ENCODE measurements around the gene THEMIS2. TPM values are rescaled to one million over a fixed set of nuclear protein-coding genes. Genes with fewer than 3 reads are reported as not detected.
"Not testable (repeated sequence)": the region's sequence is repeated elsewhere in the genome, so short reads cannot be mapped to it uniquely, and the experiment has no call there.

The THEMIS2 gene
- total RNA-seq, 1 donor from 2014 or later, result 3.7 TPM

DNA sequence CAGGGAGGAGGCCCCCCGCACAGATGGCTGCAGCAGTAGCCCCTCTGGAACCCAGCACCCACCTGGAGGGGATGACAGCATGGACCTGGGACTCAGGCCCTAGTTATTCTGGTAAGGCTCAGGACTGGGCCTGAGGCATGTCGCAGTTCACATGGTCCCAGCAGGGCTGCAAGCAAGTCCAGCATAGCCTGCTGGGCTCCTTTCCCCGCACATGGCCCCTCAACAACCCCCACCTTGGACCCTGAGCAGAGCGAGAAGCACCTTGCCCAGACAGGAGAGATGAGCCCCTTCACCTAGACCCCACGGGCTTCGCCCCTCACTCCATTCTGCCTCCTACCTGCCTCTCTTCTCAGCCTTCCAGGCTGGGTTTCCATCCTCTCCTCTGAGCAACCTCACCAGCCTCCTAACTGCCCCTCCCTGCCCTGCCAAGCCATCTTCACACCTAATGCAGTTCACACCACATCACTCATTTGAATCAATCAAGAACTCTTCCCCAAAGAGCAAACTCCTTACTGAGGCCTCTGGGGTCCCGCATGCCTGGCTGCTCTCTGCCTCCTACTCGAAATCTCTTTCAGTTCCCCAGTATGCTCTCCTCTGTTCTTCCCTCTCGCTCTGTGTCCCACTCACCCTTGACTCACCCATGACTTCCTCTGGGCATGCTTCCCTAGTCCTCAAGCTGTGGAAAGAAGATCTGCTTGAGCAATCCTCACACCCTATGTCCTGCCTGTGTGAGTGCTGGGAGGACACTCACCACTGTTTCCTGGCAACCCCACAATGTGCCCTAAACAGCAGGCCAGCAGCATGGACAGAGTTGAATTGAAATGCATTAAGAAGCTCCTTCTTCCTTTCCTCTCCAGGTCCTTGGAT, 9.4 kb upstream of the THEMIS2 start:
- peak; percentile 67 for DNase-seq (ENCODE audit: low read depth, low spot score)

DNA sequence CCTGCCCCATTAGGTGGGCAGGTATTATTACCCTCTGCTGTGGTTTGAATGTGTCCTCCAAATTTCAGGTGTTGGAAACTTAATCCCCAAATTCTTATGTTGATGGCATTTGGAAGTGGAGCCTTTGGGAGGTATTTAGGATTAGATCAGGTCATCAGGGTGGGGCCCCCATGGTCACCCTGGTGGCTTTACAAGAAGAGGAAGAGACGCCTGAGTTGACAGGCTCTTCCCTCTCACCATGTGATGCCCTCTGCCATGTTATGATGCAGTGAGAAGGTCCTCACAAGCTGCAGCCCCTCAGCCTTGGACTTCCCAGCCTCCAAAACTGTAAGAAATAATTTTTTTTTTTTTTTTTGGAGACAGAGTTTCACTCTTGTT, 8.8 kb upstream of the THEMIS2 start:
- DNase-seq (ENCODE audit: low read depth, low spot score), result no peak

DNA sequence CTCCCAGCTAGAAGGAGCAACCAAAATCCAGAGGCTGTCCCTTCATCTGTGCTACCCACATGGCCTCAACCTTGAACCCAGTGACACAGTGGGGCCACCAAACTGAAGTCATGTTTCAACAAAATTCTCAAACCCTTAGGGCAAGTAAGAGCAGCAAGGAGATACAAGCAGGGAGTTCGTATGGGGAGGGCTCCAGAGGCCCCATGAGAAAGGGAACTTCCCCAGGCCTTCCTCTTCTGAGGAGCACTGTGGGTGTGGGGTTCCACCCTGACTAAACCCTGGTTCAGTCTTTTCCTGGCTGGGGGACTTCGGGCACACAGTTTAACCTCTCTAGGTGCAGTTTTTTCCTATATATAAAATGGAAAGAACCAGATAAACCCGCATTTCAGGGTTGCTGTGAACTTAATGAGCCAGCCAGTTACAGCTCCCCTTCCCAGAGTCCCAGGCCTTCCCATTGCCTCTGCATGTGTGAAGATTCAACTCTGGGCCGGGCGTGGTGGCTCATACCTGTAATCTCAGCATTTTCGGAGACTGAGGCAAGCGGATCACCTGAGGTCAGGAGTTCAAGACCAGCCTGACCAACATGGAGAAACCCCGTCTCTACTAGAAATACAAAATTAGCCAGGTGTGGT, 8.0 kb upstream of the THEMIS2 start:
- DNase-seq (ENCODE audit: low read depth, low spot score), result no peak

GRCh38 chr1:27865821-27866220, 6.5 kb upstream of the THEMIS2 start:
- no peak for DNase-seq (ENCODE audit: low read depth, low spot score)

DNA sequence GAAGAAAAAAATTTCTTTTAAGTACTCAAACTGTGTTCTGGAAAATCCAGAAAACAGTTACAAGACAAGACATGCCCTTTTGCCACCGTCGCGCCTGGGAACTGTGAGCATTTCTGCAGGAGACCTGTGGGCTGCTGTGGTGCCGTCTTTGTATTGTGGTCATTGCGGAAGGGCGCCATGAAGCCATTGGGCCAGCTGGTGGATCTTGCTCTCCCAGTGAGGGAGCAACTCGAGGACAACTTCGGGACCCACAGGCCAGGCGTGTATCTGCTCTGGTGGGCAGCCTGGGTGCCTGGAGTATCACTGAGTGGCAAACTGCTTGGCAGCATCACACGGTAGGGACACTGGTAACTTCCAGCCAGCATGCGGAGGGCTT, 3.8 kb upstream of the THEMIS2 start:
- DNase-seq (ENCODE audit: low read depth, low spot score), result no peak

DNA sequence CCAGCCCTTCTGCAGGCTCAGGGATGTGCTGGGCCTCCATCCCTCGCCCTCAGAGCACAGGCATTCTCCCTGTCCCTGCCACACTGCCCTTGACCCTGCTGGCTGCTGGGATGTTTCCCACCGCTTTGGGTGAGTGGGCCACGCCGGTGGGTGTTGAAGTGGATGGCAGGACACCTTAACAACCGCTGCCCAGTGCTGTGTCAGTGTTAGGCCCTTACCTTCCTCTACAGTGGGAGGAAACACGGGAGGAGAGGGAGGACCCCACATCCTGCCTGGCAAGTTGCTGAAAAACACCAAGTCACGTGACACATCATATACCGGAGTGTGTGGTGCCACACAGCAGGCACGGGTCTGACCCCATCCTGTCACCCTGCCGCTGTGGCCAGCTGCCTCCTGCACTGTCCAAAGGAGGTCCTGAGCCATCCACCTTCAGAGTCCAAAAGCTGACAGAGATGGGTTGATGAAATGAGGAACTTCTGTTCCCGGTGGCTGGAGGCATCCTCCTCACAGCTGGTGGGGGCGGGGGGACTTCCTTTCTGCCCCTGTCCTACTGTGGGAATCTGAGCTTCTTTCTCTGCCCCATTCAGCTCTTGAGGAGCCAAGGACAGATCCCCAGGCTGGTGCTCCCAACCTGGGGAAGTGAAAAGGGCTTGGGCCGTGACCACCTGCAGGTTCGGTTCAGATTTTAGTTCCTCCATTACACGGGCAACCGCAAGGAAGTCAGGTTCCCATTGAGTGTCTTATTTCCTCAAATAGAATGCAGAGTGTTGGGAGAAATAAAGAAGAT, 3.2 kb upstream of the THEMIS2 start:
- DNase-seq (ENCODE audit: low read depth, low spot score), result no peak

DNA sequence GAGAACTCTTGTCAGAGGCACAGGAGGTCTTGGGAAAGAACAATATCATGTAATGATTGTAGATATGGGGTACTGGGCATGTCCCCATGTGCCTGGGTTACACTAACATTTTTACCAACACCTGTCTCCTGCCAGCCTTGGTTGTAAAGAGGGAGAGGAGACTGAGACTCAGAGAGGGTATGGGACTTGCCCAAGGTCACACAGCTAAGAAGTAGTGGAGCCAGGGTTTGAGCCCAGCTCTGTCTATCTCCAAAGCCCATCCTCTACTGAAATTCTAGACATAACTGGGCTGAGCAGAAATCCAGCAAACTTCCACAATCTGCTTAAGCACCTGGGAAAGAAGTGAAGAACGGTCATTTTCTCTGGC, 2.6 kb upstream of the THEMIS2 start:
- no peak for DNase-seq (ENCODE audit: low read depth, low spot score)

DNA sequence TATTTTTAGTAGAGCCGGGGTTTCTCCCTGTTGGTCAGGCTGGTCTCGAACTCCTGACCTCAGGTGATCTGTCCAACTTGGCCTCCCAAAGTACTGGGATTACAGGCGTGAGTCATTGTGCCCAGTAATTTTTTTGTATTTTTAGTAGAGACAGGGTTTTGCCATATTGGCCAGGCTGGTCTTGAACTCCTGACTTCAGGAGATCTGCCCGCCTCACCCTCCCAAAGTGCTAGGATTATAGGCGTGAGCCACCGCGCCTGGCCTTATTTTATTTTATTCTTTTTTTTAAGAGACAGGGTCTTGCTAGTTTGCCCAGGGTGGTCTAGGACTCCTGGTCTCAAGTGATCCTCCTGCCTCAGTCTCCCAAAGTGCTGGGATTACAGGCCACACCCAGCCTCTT, 1.3 kb upstream of the THEMIS2 start:
- not testable (repeated sequence) for DNase-seq (ENCODE audit: low read depth, low spot score)

DNA sequence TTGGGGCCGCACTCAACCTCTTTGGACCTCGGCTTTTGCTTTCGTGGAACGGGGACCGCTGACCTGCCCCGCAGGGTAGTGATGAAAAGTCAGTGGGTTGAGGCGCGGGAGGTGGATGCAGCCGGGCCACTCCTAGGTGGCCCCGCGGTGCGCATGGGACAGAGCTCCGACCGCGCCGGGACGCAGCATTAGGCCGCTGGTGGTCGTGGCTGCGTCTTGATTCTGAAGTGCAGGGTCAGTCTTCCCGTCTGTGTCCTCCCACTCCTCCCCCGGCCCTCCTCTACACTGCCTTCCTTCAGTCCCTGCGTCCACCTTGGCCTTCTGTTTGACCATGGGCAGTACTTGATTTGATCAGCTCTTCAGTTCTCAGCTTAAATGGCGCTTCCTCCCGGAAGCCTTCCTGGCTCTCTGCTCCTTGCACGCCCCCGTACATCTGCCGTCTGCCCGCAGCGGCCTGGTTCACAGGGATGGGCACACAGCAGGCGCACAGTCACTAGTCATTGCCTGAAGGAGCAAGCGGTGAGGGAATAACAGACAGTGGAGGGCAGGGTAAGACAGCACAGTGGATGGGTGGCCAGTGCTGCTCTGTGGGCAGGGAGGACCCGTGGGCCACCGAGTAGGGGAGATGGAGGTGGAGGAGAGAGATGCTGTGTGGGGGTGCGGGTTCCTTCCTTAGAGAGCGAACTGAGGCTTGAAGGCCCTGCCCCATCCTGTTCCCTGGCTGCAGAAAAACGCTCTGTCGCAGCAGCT, 633 bp downstream of the THEMIS2 start:
- DNase-seq (ENCODE audit: low read depth, low spot score), result no peak

DNA sequence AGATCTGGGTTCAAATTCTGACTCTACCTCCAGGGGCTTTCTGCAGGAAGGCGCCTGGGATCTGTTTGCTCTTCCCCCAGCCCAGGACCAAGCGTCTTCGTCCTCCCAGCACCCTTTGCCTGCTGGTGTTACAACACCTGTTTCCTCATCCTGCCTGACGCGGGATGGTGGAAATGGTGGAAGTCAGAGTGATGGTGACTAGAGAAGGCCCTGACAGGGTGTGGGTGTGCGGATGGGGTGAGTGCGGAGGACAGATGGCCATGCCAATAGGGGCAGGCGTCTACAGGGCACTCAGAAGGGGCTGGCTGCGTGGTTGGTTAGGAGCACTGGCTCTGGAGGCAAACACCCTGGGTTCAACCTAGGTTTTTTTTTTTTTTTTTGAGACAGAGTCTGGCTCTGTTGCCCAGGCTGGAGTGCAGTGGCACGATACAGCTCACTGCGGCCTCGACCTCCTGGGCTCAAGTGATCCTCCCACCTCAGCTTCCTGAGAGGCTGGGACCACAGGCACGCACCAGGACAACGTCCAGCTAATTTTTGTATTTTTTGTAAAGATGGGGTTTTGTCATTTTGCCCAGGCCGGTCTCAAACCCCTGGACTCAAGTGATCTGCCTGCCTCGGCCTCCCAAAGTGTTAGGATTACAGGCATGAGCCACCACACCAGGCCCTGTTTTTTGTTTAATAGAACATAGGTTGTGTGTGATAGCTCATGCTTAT, 1.5 kb downstream of the THEMIS2 start:
- DNase-seq (ENCODE audit: low read depth, low spot score), result peak; percentile 11

DNA sequence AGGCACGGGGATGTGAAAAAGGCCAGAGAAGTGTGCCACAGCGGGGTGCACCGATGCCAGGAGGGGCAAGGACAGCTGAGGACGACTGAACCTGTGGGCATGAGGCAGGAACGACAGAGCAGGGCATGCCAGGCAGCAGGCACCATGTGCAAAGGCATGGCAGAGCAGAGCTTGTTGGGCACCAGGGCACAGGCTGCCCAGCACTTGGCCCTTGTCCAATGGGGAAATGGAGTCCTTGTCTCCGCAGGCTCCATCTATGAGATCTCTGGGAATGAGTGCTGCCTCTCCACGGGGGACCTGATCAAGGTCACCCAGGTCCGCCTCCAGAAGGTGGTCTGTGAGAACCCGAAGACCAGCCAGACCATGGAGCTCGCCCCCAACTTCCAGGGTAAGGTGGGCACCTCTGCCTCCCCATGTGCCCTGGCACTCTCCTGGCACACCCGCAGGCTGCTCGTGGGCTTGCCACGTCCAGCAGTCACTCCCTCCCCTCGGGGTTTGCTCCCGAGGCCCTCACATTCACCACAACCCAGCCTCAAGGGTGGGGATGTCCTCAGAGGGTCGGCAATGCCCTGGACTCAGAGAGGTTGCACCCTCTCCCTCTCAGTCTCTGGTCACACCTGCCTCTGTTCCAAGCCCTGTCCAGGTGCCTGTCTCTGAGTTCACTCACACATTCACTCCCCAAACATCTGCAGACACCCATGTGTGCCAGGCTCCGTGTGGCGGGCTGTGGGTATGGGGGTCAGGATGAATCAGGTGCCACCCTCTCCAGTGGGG, 4.2 kb downstream of the THEMIS2 start:
- DNase-seq (ENCODE audit: low read depth, low spot score), result no peak

GRCh38 chr1:27877115-27877416, 4.7 kb downstream of the THEMIS2 start:
- DNase-seq (ENCODE audit: low read depth, low spot score), result no peak

DNA sequence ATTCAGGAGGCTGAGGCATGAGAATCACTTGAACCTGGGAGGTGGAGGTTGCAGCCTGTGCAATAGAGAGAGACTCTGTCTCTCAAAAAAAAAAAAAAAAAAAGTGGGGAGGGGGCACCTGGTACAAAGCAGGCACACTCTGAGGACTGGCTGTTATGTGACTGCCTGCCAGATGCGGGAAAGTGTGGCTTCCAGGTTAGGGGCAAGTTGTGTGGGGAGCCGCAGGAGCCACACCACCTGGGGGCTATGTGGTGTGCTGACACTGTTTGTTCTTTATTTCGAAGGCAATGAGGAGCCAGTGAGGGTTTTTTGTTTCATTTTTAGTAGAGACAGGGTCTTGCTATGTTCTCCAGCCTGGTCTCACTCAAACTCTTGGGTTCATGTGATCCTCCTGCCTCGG, 5.7 kb downstream of the THEMIS2 start:
- no peak for DNase-seq (ENCODE audit: low read depth, low spot score)

DNA sequence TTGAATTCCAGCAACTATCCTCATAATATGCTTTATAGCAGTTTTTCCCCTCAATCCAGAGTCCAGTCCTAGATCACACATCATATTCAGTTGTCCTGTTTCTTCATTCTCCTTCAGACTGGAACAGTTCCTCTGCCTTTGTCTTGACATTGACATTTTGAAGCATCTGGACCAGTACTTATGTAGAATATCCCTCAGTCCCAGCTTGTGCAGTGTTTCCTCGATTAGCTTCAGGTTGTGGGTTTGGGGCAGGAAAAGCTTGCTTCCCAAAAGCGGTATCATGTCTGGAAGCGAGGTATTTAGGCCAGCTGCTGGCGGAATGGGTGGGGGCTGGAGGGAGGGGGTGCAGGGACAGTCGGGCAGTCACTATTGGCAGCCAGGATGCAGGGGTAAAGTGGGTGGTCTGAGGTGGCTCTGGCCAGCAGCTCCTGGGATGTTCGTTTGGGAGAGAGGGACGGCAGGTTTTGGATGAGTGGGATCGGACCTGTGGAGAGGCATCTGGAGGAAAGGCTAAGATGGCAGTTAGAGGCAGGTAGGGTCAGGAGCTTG, 6.5 kb downstream of the THEMIS2 start:
- DNase-seq (ENCODE audit: low read depth, low spot score), result no peak

GRCh38 chr1:27879374-27880082, 7.2 kb downstream of the THEMIS2 start:
- no peak for DNase-seq (ENCODE audit: low read depth, low spot score)

DNA sequence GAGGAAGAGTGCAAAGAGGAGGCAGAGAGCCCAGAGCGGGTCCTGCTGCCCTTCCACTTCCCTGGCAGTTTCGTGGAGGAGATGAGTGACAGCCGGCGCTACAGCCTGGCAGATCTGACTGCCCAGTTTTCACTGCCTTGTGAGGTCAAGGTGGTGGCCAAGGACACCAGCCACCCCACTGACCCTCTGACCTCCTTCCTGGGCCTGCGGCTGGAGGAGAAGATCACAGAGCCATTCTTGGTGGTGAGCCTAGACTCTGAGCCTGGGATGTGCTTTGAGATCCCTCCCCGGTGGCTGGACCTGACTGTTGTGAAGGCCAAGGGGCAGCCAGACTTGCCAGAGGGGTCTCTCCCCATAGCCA, 10.2 kb downstream of the THEMIS2 start:
- no peak for DNase-seq (ENCODE audit: low read depth, low spot score)

- no peak for DNase-seq (ENCODE audit: low read depth, low spot score)
These were observed 11.2 kb downstream of the THEMIS2 start for GRCh38 chr1:27883536-27883935.

GRCh38 chr1:27884006-27884954, 11.9 kb downstream of the THEMIS2 start:
- no peak for DNase-seq (ENCODE audit: low read depth, low spot score)
